Stimulated activated CD8-positive, alpha-beta memory T cell treated with anti-CD3 and anti-CD28 coated beads, Interleukin-7, amount 100 ng/mL, for 1 hour (primary cell): Measurements from ENCODE around the gene MEAK7.

ENCODE experiments used
- DNase-seq, 2 donors: peaks; one replicate each; pipeline ENCODE4 v3.0.0-alpha.2; 2020; ENCODE audit warnings: low read depth in 2 of 2

MEAK7 gene

GRCh38 chr16:84467709-84468108 lies 36.8 kb downstream of the MEAK7 start:
- DNase-seq: no peak

GRCh38 chr16:84467256-84467655 lies 37.2 kb downstream of the MEAK7 start:
- no peak for DNase-seq

GRCh38 chr16:84466692-84467091 lies 37.8 kb downstream of the MEAK7 start:
- no peak for DNase-seq

GRCh38 chr16:84465154-84465553 lies 39.3 kb downstream of the MEAK7 start:
- DNase-seq: no peak

- DNase-seq: no peak
These were observed 40.3 kb downstream of the MEAK7 start for GRCh38 chr16:84464116-84464515.

- DNase-seq: no peak
These were observed 41.2 kb downstream of the MEAK7 start for GRCh38 chr16:84463221-84463620.

GRCh38 chr16:84462296-84463210 lies 41.9 kb downstream of the MEAK7 start:
- no peak for DNase-seq

- no peak for DNase-seq
These were observed 42.8 kb downstream of the MEAK7 start for GRCh38 chr16:84461413-84462295.

GRCh38 chr16:84461029-84461412 lies 43.4 kb downstream of the MEAK7 start:
- no peak for DNase-seq

- no peak for DNase-seq
These were observed 43.9 kb downstream of the MEAK7 start for GRCh38 chr16:84460406-84461028.

- DNase-seq: no peak
These were observed 44.5 kb downstream of the MEAK7 start for GRCh38 chr16:84459941-84460405.

- DNase-seq: no peak
These were observed 44.9 kb downstream of the MEAK7 start for GRCh38 chr16:84459533-84459894.

GRCh38 chr16:84458606-84459532 lies 45.6 kb downstream of the MEAK7 start:
- DNase-seq: no peak

GRCh38 chr16:84455031-84455430 lies 49.4 kb downstream of the MEAK7 start:
- DNase-seq: no peak
